ENCODE results near the gene FOXP1. TPM values are rescaled to one million over a fixed set of nuclear protein-coding genes. Genes with fewer than 3 reads are reported as not detected.

The FOXP1 gene
- total RNA-seq, 1 experiment from 2014 or later, result 75.3 TPM

GRCh38 chr3:71092665-71093064, 490.9 kb downstream of the FOXP1 start:
- no peaks in the 10 kb centered on the region for H3K27me3 ChIP-seq (ENCODE audit: insufficient read depth, low read length)
- no peak overlapping the region for H3T11ph ChIP-seq (ENCODE audit: low read length)
- H3K4ac ChIP-seq (ENCODE audit: low read depth, low read length), result no peak overlapping the region
- no peaks in the 10 kb centered on the region; the same call in 1 of the 2 replicates for H3K4me1 ChIP-seq (ENCODE audit: insufficient read depth, low read length)
- Mint-ChIP-seq H3K36me3 (ENCODE audit: insufficient read depth in 1 of 3, low read depth in 3 of 3) (peaks cover 0 to 11% (median 4%) of the 10 kb centered on the region in 3 experiments; a peak in 5 of 7 replicates), H3K27me3 (ENCODE audit: low read depth) (no peaks in the 10 kb centered on the region), H3K4me3 (no peak overlapping the region), H3K9me3 (no peaks in the 10 kb centered on the region), H3K4me1 (peaks cover 16 to 20% of the 10 kb centered on the region in 2 experiments), H3K27ac (no peak overlapping the region)
- no peak overlapping the region for H3K56ac ChIP-seq (ENCODE audit: insufficient read length, low read depth, low read length)
- H3K27ac ChIP-seq (ENCODE audit: insufficient read length, low read depth, low read length), result no peak overlapping the region
- no peaks in the 10 kb centered on the region for H4K20me1 ChIP-seq (ENCODE audit: control insufficient read depth, insufficient read depth, insufficient read length)
- no peak overlapping the region for H2BK5ac ChIP-seq (ENCODE audit: insufficient read length, low read length)
- H3K79me1 ChIP-seq (ENCODE audit: insufficient read depth, low read depth, low read length, poor library complexity, severe bottlenecking), result no peaks in the 10 kb centered on the region
- no peak overlapping the region for H4K8ac ChIP-seq (replicated peaks; ENCODE audit: insufficient read length, low read depth, low read length)
- no peak overlapping the region for H3K18ac ChIP-seq (ENCODE audit: insufficient read length, low read depth, low read length)
- H3K14ac ChIP-seq (ENCODE audit: insufficient read depth, low read length), result no peak overlapping the region
- H2AFZ ChIP-seq (ENCODE audit: low read length), result no peak overlapping the region
- no peaks in the 10 kb centered on the region for H3K9me3 ChIP-seq (ENCODE audit: control insufficient read depth, low read depth, low read length)
- no peak overlapping the region for H2BK15ac ChIP-seq (ENCODE audit: low read depth, low read length)
- H3K79me2 ChIP-seq (ENCODE audit: insufficient read depth, low read length), result no peaks in the 10 kb centered on the region
- H2AK5ac ChIP-seq (ENCODE audit: insufficient read length, low read length), result no peak overlapping the region
- WGBS (ENCODE audit: extremely low coverage, insufficient read length, low lambda C conversion rate), result no CpG with 5 or more reads among the region's 4 CpGs
- H2BK120ac ChIP-seq (ENCODE audit: low read depth, low read length, poor library complexity, severe bottlenecking), result no peak overlapping the region
- H3K23ac ChIP-seq (ENCODE audit: insufficient read length, low read depth, low read length), result no peak overlapping the region
- no peak for TF ChIP-seq CTCF (conservative IDR thresholded peaks at IDR 0.05)
- no peaks in the 10 kb centered on the region for H3K23me2 ChIP-seq (ENCODE audit: insufficient read length, low read depth, low read length, poor library complexity, severe bottlenecking)
- no peak overlapping the region for H2BK12ac ChIP-seq (ENCODE audit: insufficient read length, low read depth, low read length)
- H4K91ac ChIP-seq (ENCODE audit: insufficient read length, low read depth, low read length), result no peak overlapping the region
- no peak overlapping the region for H2BK20ac ChIP-seq (ENCODE audit: low read depth, low read length, poor library complexity, severe bottlenecking)
- H3K4me2 ChIP-seq (ENCODE audit: insufficient read depth, insufficient read length, low read length), result no peak overlapping the region
- DNase-seq, result no peak
- no peak overlapping the region for H3K9ac ChIP-seq (ENCODE audit: extremely low read depth, insufficient read length, low read length)
- H4K5ac ChIP-seq (ENCODE audit: insufficient read length, low read depth, low read length), result no peak overlapping the region

Data from H9 (cell line).